HG03439 (cell line): ENCODE measurements around the gene TAF1B.

ENCODE experiments used
- ATAC-seq: cut with Tn5 transposase; IDR thresholded peaks from one replicate; pipeline ENCODE4 v1.9.1; 2021; ENCODE audit warnings: mild to moderate bottlenecking, moderate library complexity; ENCODE audit not compliant: unreplicated experiment

TAF1B gene

DNA sequence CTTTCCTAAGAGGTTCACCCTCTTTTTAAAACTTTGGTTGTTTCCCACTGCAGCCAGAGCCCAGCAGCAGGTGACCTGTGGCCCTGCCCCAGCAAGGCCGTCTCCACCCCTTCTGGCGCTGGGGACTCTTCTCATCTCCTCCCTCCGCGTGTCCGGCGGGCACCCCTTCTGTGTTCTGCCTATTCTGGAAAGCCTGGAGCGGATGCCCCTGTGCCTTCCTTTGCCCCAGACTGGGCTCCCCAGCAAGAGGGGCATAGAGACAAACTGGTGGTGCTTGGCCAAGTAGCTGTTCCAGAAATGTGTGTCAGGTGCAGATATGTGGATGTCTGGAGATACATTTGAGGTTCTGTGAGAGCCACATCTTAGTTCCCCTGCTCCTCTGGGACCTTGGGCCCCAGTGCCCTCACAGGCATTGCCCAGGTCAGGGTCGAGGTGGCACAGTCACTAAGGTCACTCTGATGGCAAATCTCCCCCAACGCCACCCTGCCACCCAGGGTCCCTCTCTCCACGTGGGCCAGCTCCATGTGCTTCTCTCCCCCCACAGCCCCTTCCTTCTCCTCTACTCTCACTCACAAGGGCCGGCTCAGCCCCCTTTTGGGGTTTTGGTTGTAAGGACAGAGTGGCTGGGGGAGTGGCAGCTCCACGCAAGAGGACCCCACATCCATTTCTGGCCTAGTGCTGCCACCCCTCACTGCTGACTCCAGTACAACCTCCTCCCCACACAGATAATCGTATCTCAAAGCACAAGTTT, 35.5 kb upstream of the TAF1B start:
- no peak for ATAC-seq

DNA sequence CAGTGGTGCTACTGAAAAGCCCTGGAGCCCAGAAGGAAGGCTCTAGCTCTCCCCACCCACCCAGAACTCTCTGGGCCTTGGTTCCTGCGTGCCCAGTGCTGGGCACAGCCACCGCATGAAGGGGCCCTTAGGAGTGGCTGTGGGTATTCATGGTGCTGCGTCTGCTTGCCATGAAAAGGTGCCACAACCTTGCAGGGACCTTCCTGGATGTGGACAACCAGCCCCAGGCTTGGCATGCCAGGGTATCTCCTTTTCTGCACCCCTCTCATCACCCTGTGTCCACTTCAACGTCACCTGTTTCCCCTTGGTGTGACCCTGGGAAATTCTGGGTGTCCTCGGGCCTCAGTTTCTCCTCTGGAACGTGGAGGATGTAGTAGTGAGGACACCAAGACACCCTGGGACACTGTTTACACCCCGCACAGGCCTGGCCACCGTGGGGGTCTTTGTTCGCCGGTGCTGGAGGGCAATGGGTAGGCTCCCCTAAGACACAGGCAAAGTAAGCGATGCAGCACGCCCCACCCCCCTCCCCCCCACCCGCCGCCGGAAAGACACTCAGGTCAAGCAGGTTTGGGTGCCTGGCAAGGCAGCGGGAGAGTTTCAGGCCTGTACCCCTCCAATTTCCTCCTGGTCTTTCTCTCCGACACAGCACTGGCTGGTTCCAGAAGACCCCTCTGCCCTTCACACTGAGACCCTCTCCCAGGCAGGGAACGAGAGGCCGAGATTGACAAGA, 34.8 kb upstream of the TAF1B start:
- ATAC-seq: no peak

DNA sequence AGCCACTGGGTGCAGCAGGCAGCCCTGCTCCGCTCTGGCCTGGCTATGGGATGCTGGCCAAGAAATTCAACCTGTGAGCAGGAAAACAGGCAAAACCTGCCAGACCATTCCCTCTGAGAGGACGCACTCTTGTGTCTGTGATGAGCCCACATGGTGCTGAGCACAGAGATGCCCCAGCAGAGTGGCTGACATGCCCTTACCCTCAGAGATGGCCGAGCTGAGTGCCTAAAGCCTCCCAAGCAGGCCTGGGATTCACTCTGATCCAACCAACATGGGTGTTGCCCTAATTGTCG, 34.3 kb upstream of the TAF1B start:
- no peak for ATAC-seq

DNA sequence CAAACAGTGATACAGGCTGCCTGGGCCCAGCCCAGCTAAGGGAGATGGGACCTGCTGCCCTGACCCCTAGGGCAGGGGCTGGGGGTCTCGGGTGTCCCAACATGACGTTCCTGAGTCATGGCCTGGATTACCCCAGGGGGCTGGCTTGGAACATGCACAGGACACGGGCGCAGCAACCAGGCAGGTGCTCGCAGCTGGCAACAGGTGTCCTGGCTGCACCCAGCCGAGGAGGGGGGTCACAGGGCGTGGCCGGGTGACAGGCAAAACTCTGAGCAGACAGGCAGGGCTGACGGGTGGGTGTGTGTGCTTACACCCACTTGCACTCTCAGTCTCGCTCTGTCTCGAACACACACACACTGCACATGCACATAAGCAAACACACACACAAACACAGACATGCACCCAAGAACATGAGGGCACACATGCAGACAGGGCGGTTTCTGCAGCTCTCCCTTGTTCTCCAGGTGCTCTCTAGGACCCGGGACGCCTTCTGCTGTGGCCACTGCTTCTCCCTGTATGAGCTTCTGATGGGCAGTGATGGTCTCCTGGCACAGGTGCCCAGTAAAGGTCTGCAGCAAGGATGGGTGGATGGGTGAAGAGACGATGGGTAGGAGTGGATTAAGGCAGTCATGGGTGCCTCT, 33.7 kb upstream of the TAF1B start:
- no peak for ATAC-seq

DNA sequence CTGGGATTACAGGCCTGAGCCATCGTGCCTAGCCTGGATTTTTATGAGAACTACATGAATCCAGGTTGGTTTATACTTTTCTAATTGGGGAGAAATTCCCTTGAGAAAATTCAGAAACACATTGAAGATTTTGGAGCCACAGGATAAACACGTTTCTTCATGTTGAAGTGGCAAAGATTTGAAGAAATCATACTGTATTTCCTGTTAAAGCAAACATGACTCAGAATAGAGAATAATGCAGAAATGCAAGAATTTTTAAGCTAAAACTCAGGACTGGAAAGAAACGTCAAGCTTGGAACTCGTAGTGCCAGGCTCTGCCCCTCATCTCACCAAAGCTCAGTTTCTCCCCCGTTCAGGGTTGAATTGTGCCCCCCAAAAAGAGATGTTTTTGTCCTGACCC, 32.1 kb upstream of the TAF1B start:
- no peak for ATAC-seq

DNA sequence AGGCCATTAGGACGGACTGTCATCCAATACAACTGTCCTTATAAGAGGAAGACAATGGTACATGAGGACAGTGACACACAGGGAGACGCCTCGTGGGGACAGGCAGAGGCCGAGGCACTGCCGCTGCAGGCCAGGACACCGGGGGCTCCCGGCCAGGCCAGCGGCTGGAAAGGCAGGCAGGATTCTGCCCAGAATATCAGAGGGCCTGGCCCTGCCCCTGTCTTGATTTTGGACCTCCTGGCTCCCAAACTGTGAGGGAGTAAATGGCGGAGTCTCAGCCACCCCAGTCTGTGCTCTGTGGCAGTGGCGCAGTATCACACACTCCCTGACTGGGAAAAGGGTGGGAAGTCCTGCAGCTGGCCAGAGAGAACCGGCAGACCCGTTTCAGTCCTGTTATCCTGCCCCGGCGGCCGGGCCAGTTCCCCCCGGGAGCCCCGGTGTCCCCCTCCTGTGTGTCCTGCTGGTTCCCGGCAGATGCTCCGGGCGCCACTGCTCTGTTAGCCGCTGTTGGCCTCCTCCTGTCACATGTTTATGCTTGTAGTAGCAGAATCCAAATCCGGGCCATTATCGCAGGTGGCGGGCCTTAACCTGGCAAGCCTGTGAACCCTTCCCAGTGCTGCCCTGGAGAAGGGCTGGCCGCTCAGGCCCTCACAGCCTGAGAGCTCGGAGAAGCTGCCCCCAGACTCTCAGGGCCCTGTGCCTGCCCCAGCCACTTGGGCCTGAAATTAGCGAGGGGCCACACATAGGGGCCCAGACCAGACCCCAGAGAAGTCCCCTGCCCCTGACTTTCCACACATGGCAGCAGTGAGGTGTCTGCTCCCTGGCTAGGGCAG, 31.4 kb upstream of the TAF1B start:
- ATAC-seq: no peak

DNA sequence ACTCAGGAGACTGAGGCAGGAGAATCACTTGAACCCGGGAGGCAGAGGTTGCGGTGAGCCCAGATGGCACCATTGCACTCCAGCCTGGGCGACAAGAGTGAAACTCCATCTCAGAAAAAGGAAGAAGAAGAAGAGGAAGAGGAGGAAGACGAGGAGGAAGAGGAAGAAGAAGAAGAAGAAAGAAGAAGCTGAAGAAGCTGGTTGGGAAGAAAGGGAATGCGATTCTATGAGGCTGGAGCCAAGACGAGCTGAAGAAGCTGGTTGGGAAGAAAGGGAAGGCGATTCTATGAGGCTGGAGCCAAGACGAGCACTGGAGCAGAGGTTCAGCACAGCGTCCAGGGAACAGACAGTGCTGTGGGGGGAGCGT, 30.3 kb upstream of the TAF1B start:
- ATAC-seq: no peak

DNA sequence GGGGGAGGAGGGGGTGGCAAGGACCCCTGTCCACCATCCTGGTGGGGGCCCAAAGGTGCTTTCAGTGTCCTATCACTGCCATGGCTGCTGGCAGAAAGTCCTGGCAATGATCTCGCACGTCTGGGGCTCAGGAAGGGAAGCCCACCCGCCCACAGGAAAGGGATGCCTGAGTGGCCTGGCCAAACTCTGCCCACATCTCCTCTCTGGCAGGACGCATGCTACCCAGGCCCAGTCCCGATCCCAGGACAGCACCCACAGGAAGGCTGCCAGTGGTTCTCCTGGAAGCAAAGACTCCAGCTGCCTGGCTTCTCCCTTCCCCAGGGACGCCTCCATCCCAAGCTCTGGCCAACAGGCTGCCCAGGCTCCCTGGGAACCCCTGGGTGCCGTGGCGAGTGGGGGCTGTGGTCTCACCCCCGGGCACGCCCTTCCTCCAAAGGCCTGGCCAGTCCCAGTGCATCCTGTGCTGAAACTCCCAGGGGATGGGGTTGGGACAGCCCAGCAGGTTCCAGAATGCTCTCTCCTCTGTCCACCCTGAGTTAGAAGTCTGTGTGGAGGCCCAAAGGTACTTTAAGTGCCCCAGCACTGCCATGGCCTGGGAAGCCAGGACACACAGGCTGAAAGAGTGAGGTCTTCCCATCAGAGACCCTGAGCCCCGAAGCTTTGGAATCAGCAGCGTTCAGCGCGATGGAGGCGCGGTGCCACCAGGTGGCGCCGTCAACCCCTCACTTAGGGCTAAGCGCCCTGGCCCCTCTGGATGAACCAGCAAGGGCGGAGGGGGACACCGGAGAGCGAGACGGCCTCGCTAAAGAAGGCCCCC, 29.8 kb upstream of the TAF1B start:
- ATAC-seq: no peak

DNA sequence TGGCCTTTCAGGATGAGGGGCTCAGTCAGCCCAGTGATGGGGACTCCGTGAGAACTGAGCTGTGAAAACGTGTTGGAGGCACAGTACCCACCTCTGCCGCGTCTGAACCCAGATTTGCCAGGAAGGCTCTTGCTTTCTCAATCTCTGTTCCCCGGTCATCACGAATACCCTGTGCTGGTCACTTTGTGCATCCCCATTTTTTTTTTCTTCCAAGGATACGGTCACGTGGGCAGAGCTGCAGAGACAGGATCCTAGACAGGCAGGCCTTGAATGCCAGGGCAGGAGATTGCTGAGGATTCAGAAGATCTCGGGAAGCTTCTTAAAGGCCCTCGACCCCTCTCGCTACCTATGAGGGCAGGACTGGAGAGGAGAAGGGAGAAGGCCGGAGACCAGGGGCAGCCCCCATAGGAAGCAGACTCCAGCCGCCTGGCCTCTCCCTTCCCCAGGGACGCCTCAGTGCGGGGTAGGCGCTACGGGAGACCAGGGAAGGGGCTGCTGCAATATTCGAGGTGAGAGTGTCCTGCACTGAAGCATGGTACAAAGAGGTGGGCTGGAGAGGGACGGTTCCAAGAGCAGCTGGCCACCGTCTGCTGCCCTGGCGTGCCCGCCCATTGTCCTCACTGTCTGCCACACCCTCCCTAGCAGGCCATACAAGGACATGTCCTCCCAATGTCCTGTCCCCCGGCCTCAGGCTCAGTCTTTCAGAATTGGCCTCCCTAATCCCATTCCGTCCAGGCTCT, 29.0 kb upstream of the TAF1B start:
- ATAC-seq: no peak

GRCh38 chr2:9815076-9815475, 28.2 kb upstream of the TAF1B start:
- no peak for ATAC-seq

DNA sequence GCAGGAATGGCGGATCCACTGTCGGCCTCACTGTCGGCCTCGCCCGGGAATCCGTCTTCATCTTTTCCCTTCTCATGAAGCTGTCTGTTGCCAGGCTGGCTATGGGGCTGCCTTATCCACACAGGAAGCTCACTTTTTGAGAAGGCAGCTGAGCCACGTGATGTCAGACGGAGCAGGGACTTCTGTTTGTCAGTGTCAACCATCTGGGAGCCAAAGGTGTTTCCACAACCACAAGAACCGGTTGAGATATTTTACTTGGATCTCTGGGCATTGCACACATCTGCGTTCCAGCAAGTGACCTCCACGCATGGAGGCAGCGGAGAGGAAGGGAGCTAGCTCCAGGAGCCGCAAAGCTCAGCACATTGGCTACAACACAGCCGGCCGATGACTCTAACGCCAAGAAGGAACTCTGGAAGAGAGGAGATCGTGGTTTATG, 27.4 kb upstream of the TAF1B start:
- ATAC-seq: no peak

DNA sequence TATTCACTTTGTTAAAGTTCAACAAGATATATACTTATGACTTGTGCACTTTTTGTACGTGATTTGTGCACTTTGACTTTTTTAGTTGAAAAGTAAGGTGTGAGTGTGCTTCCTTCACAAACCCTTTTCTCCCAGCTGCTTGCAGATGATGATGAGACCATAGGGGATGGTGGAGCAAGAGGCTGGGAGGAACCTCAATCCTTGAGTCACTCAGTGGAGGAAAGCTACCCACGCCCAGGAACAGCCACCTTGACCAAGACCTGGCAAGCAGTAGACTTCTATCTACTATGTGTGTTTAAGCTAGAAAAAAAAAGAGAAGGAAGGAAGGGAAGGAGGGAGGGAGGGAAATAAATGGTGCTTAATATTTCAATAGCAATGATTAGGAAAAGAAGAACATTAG, 25.2 kb upstream of the TAF1B start:
- ATAC-seq: no peak

- no peak for ATAC-seq
Measured at GRCh38 chr2:9819551-9819950, 23.7 kb upstream of the TAF1B start.

DNA sequence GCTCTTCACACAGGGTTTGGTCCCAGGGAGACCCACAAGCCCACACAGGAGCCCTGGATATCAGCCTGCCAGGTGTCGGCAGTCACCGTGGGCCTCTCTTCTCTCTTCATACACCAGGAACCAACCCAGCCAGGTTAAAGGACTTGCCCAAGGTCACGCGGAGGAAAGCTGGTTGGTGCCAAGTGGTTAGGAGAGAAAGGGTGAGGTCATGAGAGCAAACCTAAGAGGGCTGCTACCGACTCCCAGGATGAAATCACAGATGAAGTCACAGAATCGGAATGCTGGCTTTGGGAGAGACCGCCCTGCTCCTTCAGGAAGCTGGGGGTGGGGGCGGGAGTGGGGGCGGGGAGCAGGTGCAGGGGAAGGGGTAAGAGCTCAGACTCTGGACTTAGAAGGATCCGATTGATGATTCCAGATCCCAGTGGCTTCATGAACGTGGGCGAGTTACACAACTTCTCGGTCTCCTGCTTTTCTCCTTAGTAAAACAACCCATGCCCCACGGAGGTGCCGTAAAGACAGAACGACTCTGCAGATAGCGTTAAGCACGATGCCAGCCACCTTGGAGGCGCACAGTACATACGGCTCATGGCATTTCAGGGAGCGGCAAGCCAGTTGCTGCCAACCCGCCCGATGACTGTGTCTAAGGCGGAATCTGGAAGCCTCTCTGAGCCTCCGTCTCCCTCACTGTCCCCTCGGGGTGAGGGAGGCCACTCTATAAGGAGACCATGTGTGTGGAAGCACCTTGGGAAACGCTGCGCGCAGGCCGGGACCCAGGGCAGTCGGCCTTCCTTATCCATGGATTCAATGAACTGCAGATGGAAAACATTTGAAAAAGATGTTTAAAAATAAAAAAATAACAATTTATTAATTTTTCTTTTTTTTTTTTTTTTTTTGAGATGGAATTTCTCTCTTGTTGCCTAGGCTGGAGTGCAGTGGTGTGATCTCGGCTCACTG, 23.0 kb upstream of the TAF1B start:
- ATAC-seq: no peak

DNA sequence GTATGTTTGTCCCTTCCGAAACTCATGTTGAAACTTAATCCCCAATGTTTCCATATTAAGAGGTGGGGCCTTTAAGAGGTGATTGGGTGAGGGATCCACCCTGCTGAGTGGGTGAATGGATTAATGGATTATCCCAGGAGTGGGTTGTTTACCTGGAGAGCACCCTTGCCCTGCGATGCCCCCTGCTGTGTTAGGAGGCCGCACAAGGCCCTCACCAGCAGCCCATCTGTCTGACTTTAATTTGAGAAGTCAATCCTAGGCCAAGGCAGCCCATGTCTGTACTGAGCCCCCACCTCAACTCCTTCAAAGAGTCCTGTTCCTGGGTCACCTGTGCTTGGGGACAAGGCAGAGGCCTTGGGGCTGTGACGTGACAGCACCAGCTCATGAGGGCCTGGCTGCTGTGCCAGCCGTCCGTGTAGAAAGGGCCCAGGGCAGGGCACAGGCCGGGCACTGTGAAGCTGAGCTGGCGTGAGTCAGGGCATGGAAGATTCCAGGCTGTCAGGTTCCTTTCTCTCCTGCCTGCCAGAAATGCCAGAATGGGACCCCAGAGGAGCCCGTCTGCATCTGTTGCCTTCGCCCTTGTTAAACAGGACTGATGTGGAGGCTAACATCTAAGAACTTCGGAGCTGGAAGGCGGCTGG, 21.3 kb upstream of the TAF1B start:
- ATAC-seq: no peak

DNA sequence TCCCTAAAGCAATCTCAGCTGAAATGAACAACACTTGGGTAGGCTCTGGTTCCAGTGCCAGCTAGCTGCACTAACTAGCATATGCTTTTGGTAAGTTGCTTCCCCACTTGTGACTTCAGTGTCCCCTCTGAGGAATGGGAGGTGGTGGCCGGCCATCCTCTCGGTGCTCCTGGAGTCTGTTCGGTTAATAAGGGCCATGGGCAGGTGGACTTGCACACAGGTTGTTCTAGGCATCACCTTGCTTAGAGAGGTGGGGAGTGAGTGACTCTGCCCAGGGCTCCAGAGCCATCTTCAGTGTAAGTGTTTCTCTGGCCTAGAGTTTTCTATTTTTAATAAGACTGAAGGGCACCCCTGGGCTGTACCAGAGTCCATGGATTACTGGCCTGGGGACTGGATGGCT, 18.8 kb upstream of the TAF1B start:
- ATAC-seq: no peak

DNA sequence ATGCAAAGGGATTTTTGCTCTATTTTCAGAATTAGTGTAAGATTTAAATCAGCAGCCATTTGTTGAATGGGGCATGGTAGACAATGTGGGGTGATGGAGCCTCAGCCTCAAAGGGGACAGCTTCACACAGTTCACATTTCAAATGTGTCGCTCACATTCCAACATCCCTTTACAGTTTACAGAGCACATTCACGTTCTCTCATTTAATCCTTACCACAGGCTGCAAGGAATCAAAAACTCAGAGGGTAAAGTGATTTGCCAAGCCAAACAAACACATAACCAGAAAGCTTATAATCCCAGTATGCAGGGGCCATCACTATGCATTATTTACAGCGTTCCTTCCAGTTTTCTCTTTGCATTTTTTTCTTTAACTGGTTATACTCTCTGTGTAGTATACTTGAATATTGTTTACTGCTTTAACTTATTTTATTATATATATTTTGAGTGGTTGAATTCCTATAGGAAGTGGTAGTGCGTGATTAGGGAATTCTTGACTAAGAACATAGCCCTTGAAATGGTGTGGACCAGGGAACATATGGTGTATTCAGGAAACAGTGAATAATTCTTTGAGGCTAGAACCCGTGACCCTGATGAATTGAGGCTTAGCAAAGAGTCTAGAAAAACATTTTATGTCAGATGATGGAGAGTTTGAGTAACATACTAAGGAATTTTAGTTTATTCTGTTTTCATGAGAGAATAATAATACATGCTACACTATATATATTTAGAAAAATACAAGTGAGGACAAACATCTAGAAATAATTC, 18.1 kb upstream of the TAF1B start:
- no peak for ATAC-seq

- ATAC-seq: no peak
Measured at GRCh38 chr2:9826208-9826607, 17.1 kb upstream of the TAF1B start.
